SJCRH30 (cell line): ENCODE measurements around the gene KRTAP20-1. TPM values are rescaled to one million over a fixed set of nuclear protein-coding genes. Genes with fewer than 3 reads are reported as not detected.

Experiments
- DNase-seq, 2 experiments: peaks; one replicate each; pipeline ENCODE4 v3.0.0-alpha.2; 2015 to 2020
- H3K27ac ChIP-seq: fragments of 250-450 bp; sonication (Bioruptor Pico); 2 replicates; pipeline ENCODE4 v1.5.1; 2020; ENCODE audit warnings: mild to moderate bottlenecking, moderate library complexity
- H3K27me3 ChIP-seq: fragments of 250-450 bp; sonication (Bioruptor Pico); 2 replicates; pipeline ENCODE4 v1.5.1; 2020; ENCODE audit warnings: mild to moderate bottlenecking, moderate library complexity
- H3K36me3 ChIP-seq: fragments of 250-450 bp; sonication (Bioruptor Pico); 2 replicates; pipeline ENCODE4 v1.5.1; 2020; ENCODE audit warnings: mild to moderate bottlenecking, moderate library complexity
- H3K4me1 ChIP-seq: fragments of 250-450 bp; sonication (Bioruptor Pico); 2 replicates; pipeline ENCODE4 v1.5.1; 2020; ENCODE audit warnings: mild to moderate bottlenecking, moderate library complexity
- H3K4me3 ChIP-seq: fragments of 250-450 bp; sonication (Bioruptor Pico); 2 replicates; pipeline ENCODE4 v1.5.1; 2020; ENCODE audit warnings: mild to moderate bottlenecking, moderate library complexity
- H3K9me3 ChIP-seq: fragments of 250-450 bp; sonication (Bioruptor Pico); replicated peaks from 2 replicates; pipeline ENCODE4 v1.5.1; 2020; ENCODE audit warnings: mild to moderate bottlenecking, moderate library complexity
- total RNA-seq: library from RNA; depleted of rRNA; stranded (reverse); fragments of >200 nt; shearing (Covaris generic); gene quantifications from 2 replicates; pipeline ENCODE4 v1.2.3, GENCODE V29; 2014; rRNA removed

The KRTAP20-1 gene
- total RNA-seq, 1 experiment from 2014 or later = not detected

DNA sequence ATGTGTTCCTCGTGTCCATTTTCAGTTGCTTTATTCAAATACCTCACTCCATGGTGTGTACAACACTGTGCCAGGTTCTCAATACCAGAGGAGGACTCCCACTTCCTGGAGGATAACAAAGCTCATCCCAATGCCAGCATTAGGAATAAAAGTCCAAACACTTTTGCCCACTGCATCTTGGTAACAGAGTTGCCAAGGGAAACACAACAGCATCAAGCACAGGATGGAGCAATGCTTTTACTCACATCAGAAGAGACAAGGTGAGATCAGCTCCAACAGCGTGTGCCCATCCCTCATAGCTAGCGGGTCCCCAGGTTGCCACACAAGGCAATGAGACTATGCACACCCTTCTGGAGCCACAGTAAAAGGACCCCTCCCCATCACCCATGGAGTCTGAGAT lies 7.1 kb downstream of the KRTAP20-1 start:
- Histone ChIP-seq H3K4me3 (no peak overlapping the region), H3K4me1 (no peaks in the 10 kb centered on the region), H3K36me3 (no peaks in the 10 kb centered on the region), H3K27ac (no peak overlapping the region), H3K27me3 (0 out of 2 replicates have a peak, but pooled peaks cover 3% of the 10 kb centered on the region), H3K9me3 (no peaks in the 10 kb centered on the region)
- DNase-seq = no peak

DNA sequence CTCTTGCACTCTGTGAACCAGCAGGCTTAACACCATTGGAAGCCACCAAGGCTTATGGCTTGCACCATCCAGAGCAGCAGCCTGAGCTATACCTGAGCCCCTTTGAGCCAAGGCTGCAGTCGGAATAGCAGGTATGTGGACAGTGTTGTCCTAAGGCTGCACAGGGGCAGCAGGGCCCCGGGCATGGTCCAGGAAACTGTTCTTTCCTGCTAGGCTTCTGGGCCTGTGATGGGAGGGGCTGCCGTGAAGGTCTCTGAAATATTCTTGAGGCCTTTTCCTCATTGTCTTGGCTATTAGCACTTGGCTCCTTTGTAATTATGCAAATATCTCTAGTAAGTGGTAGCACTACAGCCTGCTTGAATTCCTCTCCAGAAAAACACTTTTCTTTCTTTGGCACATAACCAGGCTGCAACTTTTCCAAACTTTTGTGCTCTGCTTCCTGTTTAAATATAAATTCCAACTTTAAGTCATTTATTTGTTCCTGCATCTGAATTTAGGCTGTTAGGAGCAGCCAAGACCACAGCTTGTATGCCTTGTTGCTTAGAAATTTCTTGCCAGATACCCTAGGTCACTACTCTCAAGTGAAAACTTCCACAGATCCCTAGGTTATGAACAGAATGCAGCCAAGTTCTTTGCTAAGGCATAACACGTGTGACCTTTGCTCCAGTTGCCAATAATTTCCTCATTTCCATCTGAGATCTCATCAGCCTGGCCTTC lies 9.4 kb downstream of the KRTAP20-1 start:
- Histone ChIP-seq H3K27ac (no peak overlapping the region), H3K27me3 (0 out of 2 replicates have a peak, but pooled peaks cover 6% of the 10 kb centered on the region), H3K9me3 (no peaks in the 10 kb centered on the region), H3K36me3 (no peaks in the 10 kb centered on the region), H3K4me1 (no peaks in the 10 kb centered on the region), H3K4me3 (no peak overlapping the region)
- no peak for DNase-seq

DNA sequence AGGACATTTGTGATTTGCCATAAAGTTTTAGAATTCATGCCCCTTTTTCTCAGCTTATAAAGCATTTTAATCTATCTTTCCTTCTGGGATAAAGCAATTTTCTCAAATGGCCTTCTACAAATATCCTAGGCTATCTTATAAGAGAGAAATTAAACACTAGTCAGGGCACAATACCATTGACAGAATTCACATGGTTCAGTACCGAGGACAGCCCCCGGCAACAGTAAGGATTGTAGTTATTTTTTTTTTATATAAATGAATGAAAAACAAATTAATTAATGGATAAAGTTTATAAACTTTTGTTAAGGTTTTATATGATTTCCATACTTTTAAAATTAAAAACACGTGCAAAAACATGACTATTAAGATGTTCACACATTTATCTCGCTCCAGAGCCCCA lies 11.9 kb downstream of the KRTAP20-1 start:
- Histone ChIP-seq H3K9me3 (no peaks in the 10 kb centered on the region), H3K27me3 (0 out of 2 replicates have a peak, but pooled peaks cover 3% of the 10 kb centered on the region), H3K36me3 (no peaks in the 10 kb centered on the region), H3K27ac (no peak overlapping the region), H3K4me1 (no peaks in the 10 kb centered on the region), H3K4me3 (no peak overlapping the region)
- no peak for DNase-seq

DNA sequence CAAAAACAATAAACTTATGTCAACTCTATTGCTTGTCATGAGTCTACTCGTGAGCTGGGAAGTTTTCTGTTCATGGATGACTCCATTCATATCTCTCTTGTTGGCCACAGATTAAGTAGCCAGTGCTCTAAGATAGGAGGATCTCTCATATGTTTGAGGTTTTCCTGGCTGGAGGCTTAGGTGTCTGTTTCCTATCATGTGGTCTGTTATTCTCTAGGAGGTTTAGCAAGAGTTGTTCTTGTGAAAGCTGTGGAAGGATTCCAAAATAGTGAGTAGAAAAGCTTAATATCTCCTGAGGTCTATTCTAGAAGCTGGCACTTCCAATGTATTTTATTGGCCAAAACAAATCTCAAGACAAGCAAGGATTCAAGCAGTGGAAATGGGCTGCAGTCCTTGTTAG lies 13.0 kb downstream of the KRTAP20-1 start:
- H3K36me3 ChIP-seq = no peaks in the 10 kb centered on the region
- no peaks in the 10 kb centered on the region for H3K9me3 ChIP-seq
- no peaks in the 10 kb centered on the region for H3K4me1 ChIP-seq
- DNase-seq = no peak
- H3K27ac ChIP-seq = no peak overlapping the region
- H3K27me3 ChIP-seq = peaks cover 3% of the 10 kb centered on the region; the same call in 1 of the 2 replicates
- no peak overlapping the region for H3K4me3 ChIP-seq

DNA sequence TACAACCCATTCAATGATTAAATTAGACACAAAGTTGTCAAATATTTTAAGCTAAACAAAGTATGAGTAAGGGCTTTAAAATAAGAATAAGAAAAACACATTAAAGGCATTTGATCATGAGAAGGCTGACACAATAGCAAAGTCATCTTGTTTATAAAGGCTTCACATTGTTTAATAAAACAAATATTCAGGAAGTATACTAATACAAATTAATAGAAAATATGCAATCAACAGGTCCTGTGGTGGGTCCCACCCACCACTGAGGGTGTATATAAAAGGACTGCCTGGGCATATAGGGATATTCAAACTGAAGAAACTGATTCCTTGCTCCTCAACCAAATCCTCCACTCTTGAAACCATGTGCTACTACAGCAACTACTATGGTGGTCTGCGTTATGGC lies 18.7 kb downstream of the KRTAP20-1 start, which contains the start of gene KRTAP20-2:
Gene KRTAP20-2, plus strand, starts transcription at position 301 of the 400 bp plus-strand sequence. Its CDS starts 58 bp downstream, at position 359.
- no peak within 1 kb of the TSS for H3K27ac ChIP-seq

DNA sequence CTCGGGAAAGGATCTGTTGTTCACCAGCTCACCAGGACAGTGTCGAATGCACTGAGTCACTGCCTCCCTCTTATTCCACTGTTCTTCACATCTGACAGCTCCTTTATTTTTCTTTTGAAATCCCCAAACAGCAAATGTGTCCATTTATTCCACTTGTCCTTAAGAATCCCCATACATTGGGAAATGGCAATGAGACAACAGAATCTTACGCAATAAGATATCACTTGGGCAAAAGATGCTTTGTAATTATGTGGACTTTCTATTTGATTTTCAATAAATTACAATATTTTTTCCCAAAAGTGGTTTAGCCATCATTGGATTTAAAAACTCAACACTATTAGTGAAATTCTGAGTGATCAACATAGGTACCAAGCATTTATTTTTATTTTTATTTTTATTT lies 22.5 kb downstream of the KRTAP20-1 start:
- H3K36me3 ChIP-seq = no peaks in the 10 kb centered on the region
- no peak overlapping the region for H3K4me3 ChIP-seq
- H3K9me3 ChIP-seq = no peaks in the 10 kb centered on the region
- no peak for DNase-seq
- no peaks in the 10 kb centered on the region for H3K4me1 ChIP-seq
- no peaks in the 10 kb centered on the region; the same call in 1 of the 2 replicates for H3K27me3 ChIP-seq
- H3K27ac ChIP-seq = no peak overlapping the region

More for the DNA sequence above, 18.7 kb downstream of the KRTAP20-1 start, which contains the start of gene KRTAP20-2:
- Histone ChIP-seq H3K4me3 (no peak within 1 kb of the TSS), H3K9me3 (no peaks in the 10 kb centered on the region), H3K36me3 (no peaks in the 10 kb centered on the region), H3K4me1 (no peaks in the 10 kb centered on the region), H3K27me3 (no peaks in the 10 kb centered on the region; the same call in 1 of the 2 replicates)
- DNase-seq = no peak

DNA sequence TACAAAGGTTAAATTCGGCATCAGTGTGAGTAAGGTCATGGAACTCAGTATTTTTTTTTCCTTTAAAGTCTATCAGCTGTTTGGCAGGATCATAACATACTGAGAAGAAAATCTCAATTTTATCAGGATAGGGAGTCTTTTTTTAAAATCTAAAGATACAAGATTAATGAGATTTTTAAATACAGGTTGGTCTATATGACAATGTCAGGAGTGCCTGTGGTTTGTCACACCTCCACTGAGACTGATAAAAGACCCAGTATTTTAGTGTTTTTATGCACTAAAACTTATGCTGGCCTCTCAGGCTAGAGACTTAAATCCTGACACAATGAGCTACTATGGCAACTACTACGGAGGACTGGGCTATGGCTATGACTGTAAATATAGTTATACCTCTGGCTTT lies 26.3 kb downstream of the KRTAP20-1 start, which contains the start of gene KRTAP20-3:
Gene KRTAP20-3, plus strand, starts transcription at position 301 of the 400 bp plus-strand sequence.
- Histone ChIP-seq H3K4me3 (no peak within 1 kb of the TSS), H3K27ac (no peak within 1 kb of the TSS), H3K27me3 (no peaks in the 10 kb centered on the region), H3K36me3 (no peaks in the 10 kb centered on the region), H3K9me3 (no peaks in the 10 kb centered on the region), H3K4me1 (no peaks in the 10 kb centered on the region)
- no peak for DNase-seq

DNA sequence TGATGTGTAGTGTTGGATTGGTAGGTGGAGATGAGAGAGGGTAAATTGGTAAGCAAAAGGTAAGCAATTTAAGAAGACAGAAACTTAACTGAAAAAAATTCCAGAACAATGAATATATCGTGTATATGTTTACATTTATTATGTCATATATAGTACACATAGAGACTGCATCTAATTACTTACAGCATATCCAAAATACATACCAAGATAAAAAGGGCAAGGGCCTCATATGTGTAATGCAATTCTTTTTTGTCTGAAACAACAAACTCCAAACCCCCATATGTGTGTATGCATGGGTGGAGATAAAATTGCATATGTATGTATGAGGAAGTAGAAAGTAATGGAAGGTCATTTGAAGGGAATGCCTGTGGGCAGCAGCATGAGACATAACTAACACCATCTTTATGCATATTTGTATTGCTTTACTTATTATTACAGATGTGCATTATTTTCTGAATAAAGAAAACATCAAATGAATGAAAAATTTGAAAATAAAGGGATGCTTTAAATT lies 30.7 kb downstream of the KRTAP20-1 start:
- no peaks in the 10 kb centered on the region for H3K9me3 ChIP-seq
- H3K36me3 ChIP-seq = no peaks in the 10 kb centered on the region
- H3K27me3 ChIP-seq = no peaks in the 10 kb centered on the region
- H3K4me1 ChIP-seq = no peaks in the 10 kb centered on the region
- DNase-seq = no peak
- H3K27ac ChIP-seq = no peak overlapping the region
- H3K4me3 ChIP-seq = no peak overlapping the region

DNA sequence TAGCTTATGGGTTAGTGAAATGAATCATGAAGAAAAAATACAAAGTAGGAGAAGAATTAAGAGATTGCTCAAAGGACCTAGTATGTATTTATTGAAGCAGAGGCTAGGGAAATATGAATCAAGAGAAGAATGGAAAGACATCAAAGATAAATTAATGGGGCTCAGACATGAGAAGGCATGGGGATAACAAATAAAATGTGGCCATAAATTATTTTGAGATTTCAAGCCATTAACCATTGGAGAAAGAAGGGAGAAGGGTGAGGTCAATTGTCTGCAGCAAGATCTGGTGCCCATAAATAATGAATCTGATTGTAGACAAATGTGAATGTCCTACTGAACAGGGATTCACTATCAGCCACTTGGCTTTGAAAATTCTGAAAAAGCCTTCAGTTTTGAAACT lies 36.7 kb downstream of the KRTAP20-1 start:
- no peak for DNase-seq
- Histone ChIP-seq H3K9me3 (no peaks in the 10 kb centered on the region), H3K36me3 (no peaks in the 10 kb centered on the region), H3K27ac (no peak overlapping the region), H3K27me3 (no peaks in the 10 kb centered on the region), H3K4me1 (no peaks in the 10 kb centered on the region), H3K4me3 (no peak overlapping the region)

Other genes with a start within 250 kb of the KRTAP20-1 start
- not detected in 2 replicates for gene KRTAP13-2, start 244.2 kb upstream of the KRTAP20-1 start, total RNA-seq
- gene KRTAP13-1, start 220.4 kb upstream of the KRTAP20-1 start, total RNA-seq = not detected in 2 replicates
- not detected in 2 replicates for gene KRTAP13-3, start 190.5 kb upstream of the KRTAP20-1 start, total RNA-seq
- not detected in 2 replicates for gene KRTAP13-4, start 186.2 kb upstream of the KRTAP20-1 start, total RNA-seq
- gene KRTAP15-1, start 176.2 kb upstream of the KRTAP20-1 start, total RNA-seq = not detected in 2 replicates
- gene KRTAP19-1, start 136.1 kb upstream of the KRTAP20-1 start, total RNA-seq = not detected in 2 replicates
- gene KRTAP19-2, start 129.0 kb upstream of the KRTAP20-1 start, total RNA-seq = not detected in 2 replicates
- not detected in 2 replicates for gene KRTAP19-3, start 124.4 kb upstream of the KRTAP20-1 start, total RNA-seq
- gene KRTAP19-4, start 119.3 kb upstream of the KRTAP20-1 start, total RNA-seq = not detected in 2 replicates
- gene KRTAP19-5, start 114.3 kb upstream of the KRTAP20-1 start, total RNA-seq = not detected in 2 replicates
- not detected in 2 replicates for gene KRTAP19-6, start 74.6 kb upstream of the KRTAP20-1 start, total RNA-seq
- not detected in 2 replicates for gene KRTAP19-7, start 55.1 kb upstream of the KRTAP20-1 start, total RNA-seq
- not detected in 2 replicates for gene KRTAP22-2, start 26.0 kb upstream of the KRTAP20-1 start, total RNA-seq
- not detected in 2 replicates for gene KRTAP6-3, start 24.0 kb upstream of the KRTAP20-1 start, total RNA-seq
- not detected in 2 replicates for gene KRTAP6-2, start 17.5 kb upstream of the KRTAP20-1 start, total RNA-seq
- not detected in 2 replicates for gene KRTAP22-1, start 15.3 kb upstream of the KRTAP20-1 start, total RNA-seq
- not detected in 2 replicates for gene KRTAP6-1, start 2.5 kb upstream of the KRTAP20-1 start, total RNA-seq
- not detected in 2 replicates for gene KRTAP20-4, start 4.2 kb downstream of the KRTAP20-1 start, total RNA-seq
- not detected in 2 replicates for gene KRTAP20-2, start 18.8 kb downstream of the KRTAP20-1 start, total RNA-seq
- gene KRTAP20-3, start 26.4 kb downstream of the KRTAP20-1 start, total RNA-seq = not detected in 2 replicates
- not detected in 2 replicates for gene KRTAP21-3, start 102.4 kb downstream of the KRTAP20-1 start, total RNA-seq
- gene KRTAP21-2, start 130.8 kb downstream of the KRTAP20-1 start, total RNA-seq = not detected in 2 replicates
- not detected in 2 replicates for gene KRTAP21-1, start 139.0 kb downstream of the KRTAP20-1 start, total RNA-seq
- not detected in 2 replicates for gene KRTAP8-1, start 196.8 kb downstream of the KRTAP20-1 start, total RNA-seq
- gene KRTAP7-1, start 213.3 kb downstream of the KRTAP20-1 start, total RNA-seq = not detected in 2 replicates